Activated CD4-positive, alpha-beta T cell treated with anti-CD3 and anti-CD28 coated beads, Interleukin-2, amount 50 U/mL, for 16 hours (primary cell): ENCODE results near the gene NXPH2.

ENCODE experiments used
- DNase-seq: peaks from one replicate; pipeline ENCODE4 v3.0.0-alpha.2; 2020

The NXPH2 gene

DNA sequence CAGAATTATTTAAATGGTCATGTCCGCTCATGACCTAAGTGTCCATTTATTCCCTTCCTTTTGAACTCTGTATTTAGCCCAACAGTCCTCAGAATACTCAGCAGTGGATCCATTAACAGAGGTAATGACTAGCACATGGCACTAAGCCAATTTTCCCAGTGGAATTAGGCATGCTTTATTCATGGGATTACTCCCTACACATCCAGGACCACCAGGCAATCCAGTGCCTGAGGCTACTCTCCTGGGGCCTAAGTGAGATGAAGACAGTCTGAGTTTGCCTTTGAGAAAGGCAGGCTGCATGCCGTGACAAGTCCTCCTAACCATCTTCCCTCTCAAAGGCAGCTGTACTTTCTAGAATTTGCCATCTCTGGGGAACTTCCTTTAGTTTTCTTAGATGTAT lies 150.0 kb downstream of the NXPH2 start:
- no peak for DNase-seq

GRCh38 chr2:138626148-138626547 lies 154.0 kb downstream of the NXPH2 start:
- no peak for DNase-seq

GRCh38 chr2:138622613-138623012 lies 157.6 kb downstream of the NXPH2 start:
- no peak for DNase-seq

DNA sequence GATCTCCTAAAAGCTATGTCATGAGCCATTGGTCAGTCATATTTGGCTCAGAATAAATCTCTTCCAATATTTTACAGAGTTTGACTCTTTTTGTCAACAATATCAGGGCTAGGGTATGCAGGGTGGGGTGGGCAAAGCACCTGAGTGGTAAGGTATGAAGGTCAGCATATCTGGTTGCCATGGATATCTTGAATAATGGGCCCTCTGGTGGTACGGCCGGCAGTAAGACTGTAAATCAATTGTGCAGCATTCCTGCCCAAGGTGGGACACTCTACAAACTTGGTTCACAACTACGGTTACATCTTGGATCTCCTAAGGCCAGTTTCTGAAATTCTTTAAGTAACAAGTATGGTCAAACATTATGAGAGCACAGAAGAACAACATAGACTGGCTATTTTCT lies 159.1 kb downstream of the NXPH2 start:
- no peak for DNase-seq

DNA sequence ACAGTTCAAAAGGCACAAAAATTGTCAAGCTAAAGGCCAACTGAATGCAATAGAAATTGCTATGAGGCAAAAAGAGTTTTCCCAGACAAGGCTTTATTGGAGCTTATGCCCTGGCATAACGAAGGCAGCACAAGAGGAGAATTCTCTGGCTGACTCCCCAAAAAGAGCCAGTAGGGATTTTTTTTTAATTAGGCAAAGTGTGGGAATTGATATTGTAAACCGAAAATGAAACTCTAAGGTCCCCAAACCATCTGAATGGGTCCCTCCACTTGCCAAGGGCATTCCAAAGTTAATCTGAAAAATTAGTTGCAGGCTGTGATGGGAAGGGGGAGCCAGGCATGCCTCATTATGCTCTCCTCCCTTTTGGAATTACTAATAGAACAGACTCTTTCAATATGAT lies 159.8 kb downstream of the NXPH2 start:
- DNase-seq: no peak
